ENCODE data around the gene TTLL10.

Gene TTLL10

DNA sequence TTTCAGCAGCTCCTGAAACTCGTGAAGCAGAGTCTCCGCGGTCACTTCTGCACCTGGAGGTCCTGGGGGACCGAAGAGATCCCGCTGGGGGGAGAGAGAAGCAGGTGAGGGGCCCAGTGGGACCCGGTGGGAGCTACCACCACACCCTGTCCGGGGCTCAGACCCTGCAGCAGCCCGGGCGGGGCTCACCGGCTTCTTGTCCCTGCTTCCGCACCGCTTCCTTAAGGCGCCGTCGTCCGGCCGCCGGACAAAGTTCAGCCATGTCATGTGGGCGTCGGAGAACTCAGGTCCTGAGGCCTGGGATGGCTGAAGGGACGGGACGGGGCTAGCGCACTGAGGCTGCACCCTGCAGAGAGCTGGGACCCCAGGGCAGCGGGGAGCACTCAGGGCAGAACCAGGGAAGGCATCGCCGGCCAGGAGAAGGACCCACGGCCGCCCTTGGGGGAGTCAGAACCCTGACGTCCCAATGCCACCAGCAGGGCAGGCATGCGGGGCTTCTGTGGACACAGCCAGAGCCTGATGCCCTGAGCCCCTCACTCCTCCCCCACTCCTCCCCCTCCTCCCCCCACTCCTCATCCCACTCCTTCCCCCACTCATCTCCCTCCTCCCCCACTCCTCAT, 70.6 kb downstream of the TTLL10 start:
- Histone ChIP-seq H3F3A (ENCODE audit: insufficient read depth) (no peaks in the 10 kb centered on the region), H2AFZ (ENCODE audit: low read depth, low read length, severe bottlenecking) (no peak overlapping the region), H3K9me2 (replicated peaks; ENCODE audit: insufficient read depth, low read length) (no peaks in the 10 kb centered on the region), H3K79me2 (ENCODE audit: insufficient read depth, low read length) (no peaks in the 10 kb centered on the region), H3K36me3 (ENCODE audit: low read length) (no peaks in the 10 kb centered on the region), H3K4me2 (ENCODE audit: low read depth, low read length, poor library complexity, severe bottlenecking) (no peak overlapping the region), H3K9ac (ENCODE audit: low read length) (no peak overlapping the region), H3K27me3 (ENCODE audit: low read length) (no peaks in the 10 kb centered on the region), H3K27ac (ENCODE audit: low read depth, low read length) (no peak overlapping the region), H3K4me3 (ENCODE audit: insufficient read depth, low read length, poor library complexity, severe bottlenecking) (no peak overlapping the region), H3K9me3 (ENCODE audit: insufficient read depth, low read length) (no peaks in the 10 kb centered on the region), H4K20me1 (ENCODE audit: low read depth, low read length) (no peaks in the 10 kb centered on the region)
- TF ChIP-seq, protein P1, sequence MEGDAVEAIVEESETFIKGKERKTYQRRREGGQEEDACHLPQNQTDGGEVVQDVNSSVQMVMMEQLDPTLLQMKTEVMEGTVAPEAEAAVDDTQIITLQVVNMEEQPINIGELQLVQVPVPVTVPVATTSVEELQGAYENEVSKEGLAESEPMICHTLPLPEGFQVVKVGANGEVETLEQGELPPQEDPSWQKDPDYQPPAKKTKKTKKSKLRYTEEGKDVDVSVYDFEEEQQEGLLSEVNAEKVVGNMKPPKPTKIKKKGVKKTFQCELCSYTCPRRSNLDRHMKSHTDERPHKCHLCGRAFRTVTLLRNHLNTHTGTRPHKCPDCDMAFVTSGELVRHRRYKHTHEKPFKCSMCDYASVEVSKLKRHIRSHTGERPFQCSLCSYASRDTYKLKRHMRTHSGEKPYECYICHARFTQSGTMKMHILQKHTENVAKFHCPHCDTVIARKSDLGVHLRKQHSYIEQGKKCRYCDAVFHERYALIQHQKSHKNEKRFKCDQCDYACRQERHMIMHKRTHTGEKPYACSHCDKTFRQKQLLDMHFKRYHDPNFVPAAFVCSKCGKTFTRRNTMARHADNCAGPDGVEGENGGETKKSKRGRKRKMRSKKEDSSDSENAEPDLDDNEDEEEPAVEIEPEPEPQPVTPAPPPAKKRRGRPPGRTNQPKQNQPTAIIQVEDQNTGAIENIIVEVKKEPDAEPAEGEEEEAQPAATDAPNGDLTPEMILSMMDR (IDR thresholded peaks at IDR 0.05; ENCODE audit: insufficient read depth, low read length, poor library complexity, severe bottlenecking), result no peak

DNA sequence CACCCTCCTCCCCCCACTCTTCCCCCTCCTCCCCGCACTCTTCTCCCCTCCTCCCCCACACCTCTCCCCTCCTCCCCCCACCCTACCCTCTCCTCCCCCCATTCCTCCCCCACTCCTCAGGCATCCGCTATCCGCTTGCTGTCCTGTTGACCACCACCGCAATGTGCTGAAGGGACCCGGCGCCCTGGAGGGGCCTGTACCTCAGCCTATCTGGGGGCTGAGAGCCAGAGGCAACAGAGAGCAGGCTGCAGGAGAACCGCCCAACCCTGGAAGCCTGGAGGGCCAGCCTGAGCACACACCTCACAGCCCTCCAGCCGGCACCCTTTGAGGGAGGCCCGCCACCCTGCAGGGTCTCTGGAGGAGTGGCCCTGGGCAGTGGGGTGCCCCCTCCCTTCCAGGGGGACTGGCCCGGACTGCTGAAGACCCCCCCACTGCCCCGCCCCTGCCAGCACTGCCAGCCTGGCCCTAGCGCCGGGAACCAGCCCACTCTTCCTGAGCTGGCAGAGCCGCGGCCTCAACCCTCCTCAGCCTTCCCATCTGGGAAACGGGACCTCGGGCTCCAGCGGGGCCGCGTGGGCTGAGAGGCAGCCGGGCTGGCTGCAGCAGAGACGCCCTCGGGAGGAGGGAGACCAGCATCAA, 71.6 kb downstream of the TTLL10 start:
- Histone ChIP-seq H3K4me3 (ENCODE audit: insufficient read depth, low read length, poor library complexity, severe bottlenecking) (no peak overlapping the region), H3K79me2 (ENCODE audit: insufficient read depth, low read length) (no peaks in the 10 kb centered on the region), H4K20me1 (ENCODE audit: low read depth, low read length) (no peaks in the 10 kb centered on the region), H3K9ac (ENCODE audit: low read length) (no peak overlapping the region), H3K27ac (ENCODE audit: low read depth, low read length) (no peak overlapping the region), H3F3A (ENCODE audit: insufficient read depth) (no peaks in the 10 kb centered on the region), H3K36me3 (ENCODE audit: low read length) (no peaks in the 10 kb centered on the region), H2AFZ (ENCODE audit: low read depth, low read length, severe bottlenecking) (no peak overlapping the region), H3K27me3 (ENCODE audit: low read length) (no peaks in the 10 kb centered on the region), H3K4me2 (ENCODE audit: low read depth, low read length, poor library complexity, severe bottlenecking) (no peak overlapping the region), H3K9me2 (replicated peaks; ENCODE audit: insufficient read depth, low read length) (no peaks in the 10 kb centered on the region), H3K9me3 (ENCODE audit: insufficient read depth, low read length) (no peaks in the 10 kb centered on the region)
- TF ChIP-seq, protein P1 (IDR thresholded peaks at IDR 0.05; ENCODE audit: insufficient read depth, low read length, poor library complexity, severe bottlenecking), result no peak
- TF ChIP-seq EZH2phosphoT487 (conservative IDR thresholded peaks at IDR 0.05; ENCODE audit: low read length), result no peak

DNA sequence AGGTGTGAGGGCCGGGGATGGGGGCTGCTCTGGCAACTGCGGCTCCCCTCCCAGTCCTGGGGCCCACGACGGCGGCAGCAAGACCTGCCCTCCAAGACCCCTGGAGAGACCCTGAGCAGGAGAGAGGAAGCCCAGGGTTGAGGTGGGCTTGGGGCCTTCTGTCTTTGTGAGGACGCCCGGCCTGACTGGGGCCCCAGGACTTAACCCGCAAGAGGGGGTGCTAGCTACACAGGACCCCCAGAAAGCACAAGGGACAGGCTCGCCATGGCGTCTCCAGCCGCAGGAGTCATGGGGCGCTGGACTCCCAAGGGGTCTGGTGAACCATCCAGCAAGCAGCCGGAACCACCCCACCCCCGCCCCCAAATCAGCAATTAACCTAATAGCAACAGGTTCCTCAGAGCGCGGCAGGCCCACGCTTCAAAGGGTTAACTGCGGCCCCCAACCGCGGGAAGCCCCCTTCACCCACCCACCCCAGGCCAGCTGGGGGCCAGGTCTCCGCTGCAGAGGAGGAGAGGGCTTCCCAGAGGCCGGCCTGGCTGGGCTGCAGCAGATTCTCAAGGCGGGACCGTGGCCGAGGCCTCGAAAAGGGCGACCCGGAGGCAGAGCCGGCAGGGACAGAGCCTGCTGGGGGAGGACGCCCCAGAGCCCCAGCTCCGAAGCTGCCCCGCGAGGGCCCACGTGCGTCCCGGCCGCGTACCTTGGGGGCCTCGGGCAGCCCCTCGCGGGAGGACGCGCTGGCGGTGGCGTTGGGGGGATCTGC, 72.3 kb downstream of the TTLL10 start:
- Histone ChIP-seq H3K36me3 (ENCODE audit: low read length) (no peaks in the 10 kb centered on the region), H3K4me3 (ENCODE audit: insufficient read depth, low read length, poor library complexity, severe bottlenecking) (no peak overlapping the region), H3K4me2 (ENCODE audit: low read depth, low read length, poor library complexity, severe bottlenecking) (no peak overlapping the region), H3F3A (ENCODE audit: insufficient read depth) (no peaks in the 10 kb centered on the region), H3K9ac (ENCODE audit: low read length) (no peak overlapping the region), H3K27ac (ENCODE audit: low read depth, low read length) (no peak overlapping the region), H3K9me3 (ENCODE audit: insufficient read depth, low read length) (no peaks in the 10 kb centered on the region), H3K27me3 (ENCODE audit: low read length) (no peaks in the 10 kb centered on the region), H3K9me2 (replicated peaks; ENCODE audit: insufficient read depth, low read length) (no peaks in the 10 kb centered on the region), H3K79me2 (ENCODE audit: insufficient read depth, low read length) (no peaks in the 10 kb centered on the region), H2AFZ (ENCODE audit: low read depth, low read length, severe bottlenecking) (no peak overlapping the region), H4K20me1 (ENCODE audit: low read depth, low read length) (no peaks in the 10 kb centered on the region)
- TF ChIP-seq, protein P1 (IDR thresholded peaks at IDR 0.05; ENCODE audit: insufficient read depth, low read length, poor library complexity, severe bottlenecking), result no peak
- TF ChIP-seq EZH2phosphoT487 (conservative IDR thresholded peaks at IDR 0.05; ENCODE audit: low read length), result no peak
